D341Med (cell line): ENCODE results near the gene TNNT3.

Experiments
- DNase-seq: peaks from one replicate; pipeline ENCODE4 v3.0.0; 2012; ENCODE audit warnings: low spot score

Gene TNNT3

GRCh38 chr11:1959786-1960185 lies 40.3 kb downstream of the TNNT3 start:
- DNase-seq: no peak

DNA sequence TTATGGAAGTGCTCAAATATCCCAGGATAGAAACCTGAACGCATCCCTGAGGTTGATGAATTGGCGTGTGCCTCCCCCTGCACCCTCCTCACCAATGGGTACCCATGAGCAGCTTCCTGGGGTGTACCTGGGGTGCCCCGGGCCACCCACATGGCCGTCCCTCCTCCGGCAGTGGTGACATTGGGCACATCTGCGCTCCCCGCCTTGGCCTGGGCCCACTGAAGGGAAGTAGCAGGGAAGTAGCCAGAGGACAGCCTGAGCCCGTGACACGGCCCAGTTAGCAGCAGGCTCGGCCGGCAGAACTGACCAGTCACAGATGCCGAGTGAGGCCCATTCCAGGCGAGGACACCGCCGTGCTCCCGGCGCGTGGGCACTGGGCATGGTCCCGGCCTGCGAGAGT lies 44.4 kb downstream of the TNNT3 start:
- no peak for DNase-seq

DNA sequence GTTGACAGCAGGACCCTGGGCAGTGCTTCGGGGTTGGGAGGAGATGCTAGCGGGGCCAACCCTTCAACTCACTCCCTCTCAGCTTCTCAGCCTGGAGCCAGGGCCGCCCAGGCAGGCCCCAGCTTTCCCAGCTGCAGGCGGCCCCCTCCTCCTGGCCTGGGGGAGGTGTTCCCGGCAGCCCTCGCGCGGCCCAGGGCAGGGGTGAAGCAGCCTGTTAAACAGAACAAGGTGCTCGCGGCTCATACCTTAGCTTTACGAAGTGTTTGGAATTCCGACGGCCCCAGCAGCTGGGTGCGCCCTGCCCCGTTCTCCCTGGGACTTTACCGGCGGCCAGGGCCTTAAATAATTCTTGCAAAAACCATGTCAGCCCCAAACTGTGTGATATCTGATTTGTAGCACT lies 44.8 kb downstream of the TNNT3 start:
- DNase-seq: no peak

DNA sequence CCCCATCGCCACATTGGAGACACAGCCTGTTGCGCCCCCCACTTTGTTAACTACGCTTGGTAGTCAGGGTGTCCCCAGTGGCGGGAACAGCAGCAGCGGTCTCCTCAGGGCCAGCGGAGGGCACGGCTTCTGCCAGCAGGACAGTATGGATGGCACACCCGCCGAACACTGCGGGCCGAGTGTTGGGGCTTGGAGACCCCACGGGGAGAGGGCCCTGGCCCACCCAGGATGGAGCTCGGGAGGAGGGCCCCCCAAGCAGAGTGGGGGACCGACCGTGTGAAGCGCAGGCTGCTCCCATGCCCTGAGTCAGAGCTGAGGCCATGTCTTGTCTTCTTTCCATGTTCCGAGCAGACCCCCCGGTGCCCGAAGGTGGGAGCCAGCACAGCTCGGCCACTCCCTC lies 45.5 kb downstream of the TNNT3 start:
- no peak for DNase-seq

DNA sequence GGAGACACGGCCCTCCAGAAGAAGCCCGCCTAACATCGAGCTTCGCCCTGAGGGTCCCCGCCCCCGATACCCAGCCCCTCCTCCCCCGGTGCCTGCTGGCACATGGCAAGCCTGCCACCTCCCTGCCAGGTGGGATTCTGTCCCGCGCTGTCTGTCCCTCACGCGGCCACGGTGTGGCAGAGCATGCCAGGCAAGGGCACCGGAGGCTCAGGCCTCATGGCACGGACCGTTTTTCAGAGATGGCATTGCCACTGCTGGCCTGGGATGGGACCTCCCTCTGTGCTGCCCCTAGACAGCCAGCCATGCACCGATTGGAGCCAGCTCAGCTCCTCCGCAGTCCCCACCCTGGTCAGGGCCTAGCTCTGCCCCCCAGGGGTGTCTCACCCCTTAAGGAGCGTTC lies 47.0 kb downstream of the TNNT3 start:
- DNase-seq: no peak

DNA sequence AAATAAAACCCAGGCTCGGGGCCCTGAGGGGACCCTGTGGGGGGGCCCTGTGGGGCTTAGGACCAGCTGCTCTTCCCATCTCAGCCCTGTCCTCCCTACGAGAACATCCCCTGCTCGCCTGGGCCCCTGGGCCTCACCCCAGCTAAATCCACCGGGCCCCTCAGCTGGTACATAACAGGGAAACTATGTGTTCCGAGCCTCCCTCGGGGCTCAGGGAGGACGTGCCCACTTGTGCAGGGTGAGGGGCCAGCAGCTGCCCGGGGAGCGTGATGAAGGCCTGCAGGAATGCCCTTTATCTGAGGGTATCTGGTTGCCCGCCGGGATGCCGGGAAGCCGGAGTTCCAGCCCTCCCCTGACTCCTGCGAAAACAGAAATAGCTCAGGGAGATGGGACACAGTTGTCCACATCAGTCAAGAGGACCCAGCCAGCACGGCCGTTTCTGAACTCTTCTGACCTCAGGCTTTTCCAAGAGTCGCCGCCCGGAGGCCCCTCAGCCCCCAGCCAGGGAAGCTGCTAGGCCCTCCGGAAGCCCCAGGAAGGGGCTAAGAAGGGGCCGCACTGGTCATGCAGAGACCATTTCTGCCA lies 48.2 kb downstream of the TNNT3 start:
- no peak for DNase-seq

DNA sequence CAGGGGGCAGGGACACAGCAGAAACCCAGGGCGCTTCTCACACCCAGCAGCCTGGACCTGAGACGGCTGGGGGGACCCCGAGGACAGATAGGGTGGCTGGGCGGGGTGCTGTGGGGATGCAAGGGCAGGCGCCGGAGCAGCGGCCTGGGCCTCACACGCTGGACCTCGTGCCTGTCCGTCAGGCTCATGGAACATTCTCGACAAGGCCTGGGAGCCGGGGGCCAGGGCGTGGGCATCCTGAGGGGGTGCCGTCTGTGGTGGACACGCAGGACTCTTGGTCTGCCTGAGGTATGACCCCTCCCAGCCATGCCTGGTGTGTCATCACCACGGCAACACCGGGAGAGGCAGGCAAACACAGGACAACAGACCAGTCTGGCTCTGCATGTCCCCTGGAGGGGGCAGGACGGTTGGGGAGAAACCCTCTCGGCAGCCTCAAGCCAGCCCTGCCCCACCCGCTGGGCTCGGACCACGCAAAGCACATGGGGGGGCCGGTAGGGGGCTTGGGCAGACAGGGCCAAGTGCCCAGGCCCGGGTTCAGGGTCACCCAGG lies 49.0 kb downstream of the TNNT3 start:
- DNase-seq: no peak

DNA sequence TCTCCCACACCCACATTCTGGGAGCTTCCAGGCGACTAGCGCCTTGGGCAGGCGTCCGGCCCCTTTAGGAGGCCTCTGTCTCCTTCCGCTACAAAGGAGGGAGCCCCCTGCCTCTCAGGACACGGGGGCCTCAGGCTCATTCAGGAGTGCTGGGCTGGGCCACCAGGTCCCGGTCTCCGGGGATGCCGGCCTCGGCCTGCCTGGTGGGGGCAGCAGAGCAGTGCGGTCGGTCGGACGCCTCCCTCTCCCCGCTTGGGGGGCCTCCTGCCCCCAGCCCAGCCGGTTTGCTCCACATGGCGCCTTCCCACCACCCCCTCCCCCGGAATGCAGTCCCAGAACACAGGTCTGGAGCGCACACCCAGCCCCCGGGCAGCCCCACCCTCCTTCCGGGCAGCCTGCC lies 49.5 kb downstream of the TNNT3 start:
- DNase-seq: no peak

GRCh38 chr11:1969776-1970175 lies 50.3 kb downstream of the TNNT3 start:
- no peak for DNase-seq

DNA sequence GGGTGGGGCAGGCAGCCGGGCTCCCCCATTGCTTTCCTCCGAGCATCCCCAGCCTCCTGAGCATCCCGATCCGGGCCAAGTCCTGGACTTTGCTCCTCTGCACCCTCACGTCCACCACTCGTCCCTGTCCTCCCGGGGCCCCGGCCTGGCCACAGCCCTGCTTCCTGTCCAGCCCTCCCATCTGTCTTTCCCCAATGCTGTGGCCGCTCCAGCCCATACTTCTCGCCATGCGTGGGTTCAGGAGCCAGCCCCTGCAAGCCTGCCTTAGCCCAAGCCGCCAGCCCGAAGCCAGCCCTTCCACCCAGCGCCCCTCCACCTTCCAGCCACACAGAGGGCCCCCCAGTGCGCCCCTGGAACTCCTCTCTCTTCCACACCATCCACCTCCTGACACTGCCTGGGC lies 51.5 kb downstream of the TNNT3 start:
- no peak for DNase-seq

- DNase-seq: no peak
Measured at GRCh38 chr11:1975185-1975584, 55.7 kb downstream of the TNNT3 start.

GRCh38 chr11:1978720-1979473 lies 59.4 kb downstream of the TNNT3 start:
- no peak for DNase-seq

- DNase-seq: no peak
Measured at GRCh38 chr11:1979607-1980006, 60.1 kb downstream of the TNNT3 start.

- no peak for DNase-seq
Measured at GRCh38 chr11:1982873-1983600, 63.5 kb downstream of the TNNT3 start.

- no peak for DNase-seq
Measured at GRCh38 chr11:1983601-1983961, 64.1 kb downstream of the TNNT3 start.

- no peak for DNase-seq
Measured at GRCh38 chr11:1987024-1987423, 67.5 kb downstream of the TNNT3 start.

DNA sequence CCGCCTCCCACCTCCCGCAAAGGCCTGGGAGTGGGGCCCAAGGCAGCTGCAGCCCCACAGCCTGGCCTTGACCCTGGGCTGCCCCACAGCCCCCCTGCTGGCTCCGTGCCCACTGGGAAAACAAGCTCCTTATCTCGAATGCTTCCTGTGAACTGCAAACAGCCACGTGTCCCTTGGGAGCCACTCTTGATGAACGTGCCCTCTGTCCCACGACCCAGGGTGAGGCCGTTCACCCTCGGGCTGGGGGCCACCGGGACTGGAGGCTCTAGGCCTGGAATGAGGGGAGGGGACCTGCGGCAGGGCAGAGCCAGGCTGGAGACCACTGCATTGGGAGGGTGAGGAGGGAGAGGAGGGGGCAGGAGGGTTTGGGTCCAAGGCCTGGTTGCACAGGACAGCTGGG lies 68.7 kb downstream of the TNNT3 start:
- no peak for DNase-seq
